ENCODE data around the gene PTPRC.

The PTPRC gene

DNA sequence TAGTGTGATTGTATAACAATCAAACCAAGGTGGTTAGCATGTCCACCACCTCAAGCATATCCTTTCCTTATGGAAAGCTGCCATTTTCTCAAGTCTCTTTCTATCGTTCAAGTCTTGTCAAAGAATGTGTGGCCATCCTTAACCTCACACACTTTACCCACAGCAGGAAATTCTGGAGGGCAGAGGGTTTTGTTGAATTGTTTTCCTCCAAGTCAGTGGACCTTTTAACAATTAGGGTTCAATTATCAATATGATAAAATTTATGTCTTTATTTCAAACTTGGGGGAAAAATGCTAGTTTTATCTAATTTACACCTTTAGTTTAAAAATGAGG is 14.2 kb upstream of the PTPRC start:
- H3K4me3 ChIP-seq (ENCODE audit: low read depth, low read length), result no peak overlapping the region
- H3K27ac ChIP-seq, result no peak overlapping the region
- H3K36me3 ChIP-seq, result no peaks in the 10 kb centered on the region
- no peaks in the 10 kb centered on the region for H3K27me3 ChIP-seq (ENCODE audit: insufficient read depth, low read depth, severe bottlenecking)
- TF ChIP-seq, protein P1, sequence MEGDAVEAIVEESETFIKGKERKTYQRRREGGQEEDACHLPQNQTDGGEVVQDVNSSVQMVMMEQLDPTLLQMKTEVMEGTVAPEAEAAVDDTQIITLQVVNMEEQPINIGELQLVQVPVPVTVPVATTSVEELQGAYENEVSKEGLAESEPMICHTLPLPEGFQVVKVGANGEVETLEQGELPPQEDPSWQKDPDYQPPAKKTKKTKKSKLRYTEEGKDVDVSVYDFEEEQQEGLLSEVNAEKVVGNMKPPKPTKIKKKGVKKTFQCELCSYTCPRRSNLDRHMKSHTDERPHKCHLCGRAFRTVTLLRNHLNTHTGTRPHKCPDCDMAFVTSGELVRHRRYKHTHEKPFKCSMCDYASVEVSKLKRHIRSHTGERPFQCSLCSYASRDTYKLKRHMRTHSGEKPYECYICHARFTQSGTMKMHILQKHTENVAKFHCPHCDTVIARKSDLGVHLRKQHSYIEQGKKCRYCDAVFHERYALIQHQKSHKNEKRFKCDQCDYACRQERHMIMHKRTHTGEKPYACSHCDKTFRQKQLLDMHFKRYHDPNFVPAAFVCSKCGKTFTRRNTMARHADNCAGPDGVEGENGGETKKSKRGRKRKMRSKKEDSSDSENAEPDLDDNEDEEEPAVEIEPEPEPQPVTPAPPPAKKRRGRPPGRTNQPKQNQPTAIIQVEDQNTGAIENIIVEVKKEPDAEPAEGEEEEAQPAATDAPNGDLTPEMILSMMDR (IDR thresholded peaks at IDR 0.05; ENCODE audit: low read depth, low read length), result no peak
- H3K9me3 ChIP-seq (ENCODE audit: severe bottlenecking), result no peaks in the 10 kb centered on the region
- DNase-seq, result no peak

DNA sequence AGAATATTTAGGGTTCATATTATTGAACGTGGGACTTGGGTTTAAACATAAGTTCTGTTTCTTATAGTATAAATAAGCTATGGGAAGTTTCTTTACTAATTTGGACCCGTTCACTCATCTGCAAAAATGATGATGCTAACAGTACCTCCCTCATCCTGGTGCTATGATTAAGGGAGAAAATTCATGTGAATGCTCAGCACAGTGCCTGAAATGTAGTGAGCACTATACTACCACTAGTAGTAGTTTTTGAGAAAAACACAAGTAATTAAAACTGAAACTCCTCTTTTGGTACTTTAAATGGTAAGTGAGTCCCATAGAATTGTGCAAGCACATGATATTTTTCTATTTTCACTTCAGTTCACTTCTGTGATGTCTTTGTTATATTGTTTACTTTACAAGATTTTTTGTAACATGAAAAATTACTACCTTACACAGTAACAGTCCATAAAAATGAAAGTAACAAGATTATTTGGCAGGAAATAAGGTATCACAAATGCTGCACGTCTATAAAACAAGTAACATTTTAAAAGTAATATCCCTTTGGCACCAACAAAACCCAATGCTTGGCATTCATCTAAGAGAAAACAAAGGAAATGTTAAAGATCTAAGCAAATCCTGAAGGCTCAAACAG is 11.3 kb upstream of the PTPRC start:
- Histone ChIP-seq H3K27me3 (ENCODE audit: insufficient read depth, low read depth, severe bottlenecking) (no peaks in the 10 kb centered on the region), H3K9me3 (ENCODE audit: severe bottlenecking) (no peaks in the 10 kb centered on the region), H3K36me3 (no peaks in the 10 kb centered on the region), H3K4me3 (ENCODE audit: low read depth, low read length) (no peak overlapping the region), H3K27ac (no peak overlapping the region)
- TF ChIP-seq, protein P1 (IDR thresholded peaks at IDR 0.05; ENCODE audit: low read depth, low read length), result no peak
- DNase-seq, result no peak

DNA sequence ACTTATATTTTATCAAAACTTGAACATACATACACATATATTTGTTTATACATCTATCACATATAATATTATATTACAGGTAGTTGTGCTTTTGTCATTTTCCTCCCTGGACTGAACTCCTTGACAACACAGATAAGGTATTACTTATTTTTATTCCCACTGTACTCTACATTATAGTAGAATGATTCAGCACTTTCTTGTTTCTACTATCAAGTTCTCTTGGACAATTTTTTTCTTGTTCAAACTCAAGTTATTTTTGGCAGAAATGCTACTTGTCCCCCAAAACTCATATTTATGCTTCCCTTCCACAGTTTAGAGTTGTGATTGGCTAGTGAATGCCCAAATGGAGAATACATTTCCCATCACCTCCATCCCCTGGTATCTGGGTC is 10.8 kb upstream of the PTPRC start:
- Histone ChIP-seq H3K36me3 (no peaks in the 10 kb centered on the region), H3K4me3 (ENCODE audit: low read depth, low read length) (no peak overlapping the region), H3K27ac (no peak overlapping the region), H3K27me3 (ENCODE audit: insufficient read depth, low read depth, severe bottlenecking) (no peaks in the 10 kb centered on the region), H3K9me3 (ENCODE audit: severe bottlenecking) (no peaks in the 10 kb centered on the region)
- DNase-seq, result no peak
- TF ChIP-seq, protein P1 (IDR thresholded peaks at IDR 0.05; ENCODE audit: low read depth, low read length), result no peak

DNA sequence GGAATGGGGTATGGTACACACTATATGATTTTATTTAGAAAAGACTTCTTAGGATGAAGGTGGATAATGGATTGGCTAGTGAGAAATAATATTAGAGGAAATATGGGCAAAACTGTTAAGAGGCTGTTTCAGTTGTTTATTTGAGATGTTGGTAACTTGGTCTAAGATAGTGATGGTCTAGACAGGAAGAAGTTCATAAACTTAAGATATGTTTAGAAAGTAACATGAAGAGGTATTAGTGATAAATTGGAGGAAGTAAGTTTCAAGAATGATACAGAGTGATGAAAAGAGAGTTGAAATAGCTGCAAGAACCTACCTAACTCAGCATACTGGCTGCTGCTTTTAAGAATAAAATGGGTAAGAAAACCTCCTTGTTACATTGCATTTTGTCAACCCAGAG is 9.2 kb upstream of the PTPRC start:
- Histone ChIP-seq H3K4me3 (ENCODE audit: low read depth, low read length) (no peak overlapping the region), H3K9me3 (ENCODE audit: severe bottlenecking) (no peaks in the 10 kb centered on the region), H3K36me3 (no peaks in the 10 kb centered on the region), H3K27ac (no peak overlapping the region), H3K27me3 (ENCODE audit: insufficient read depth, low read depth, severe bottlenecking) (no peaks in the 10 kb centered on the region)
- no peak for DNase-seq
- TF ChIP-seq, protein P1 (IDR thresholded peaks at IDR 0.05; ENCODE audit: low read depth, low read length), result no peak

DNA sequence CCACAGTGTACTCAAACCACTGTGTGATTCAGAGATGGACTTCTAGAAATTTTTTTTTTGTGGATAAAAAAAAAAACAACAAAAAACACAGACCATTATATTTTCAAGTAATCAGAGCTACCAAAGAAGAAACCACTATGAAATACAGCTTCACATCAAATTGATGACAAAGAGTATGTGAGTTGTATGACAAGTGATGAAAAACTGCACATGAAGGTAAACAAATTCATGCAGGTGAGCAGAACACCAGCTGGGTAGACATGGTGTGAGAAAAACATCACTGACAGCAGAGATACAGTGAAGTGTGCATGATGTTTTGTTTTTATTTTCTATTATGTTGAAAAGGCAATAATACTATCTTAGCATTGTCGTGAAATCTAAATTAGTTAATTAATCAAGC is 8.0 kb upstream of the PTPRC start:
- H3K9me3 ChIP-seq (ENCODE audit: severe bottlenecking), result no peaks in the 10 kb centered on the region

More for the DNA sequence above, 8.0 kb upstream of the PTPRC start:
- Histone ChIP-seq H3K27me3 (ENCODE audit: insufficient read depth, low read depth, severe bottlenecking) (no peaks in the 10 kb centered on the region), H3K27ac (no peak overlapping the region), H3K36me3 (no peaks in the 10 kb centered on the region), H3K4me3 (ENCODE audit: low read depth, low read length) (no peak overlapping the region)
- TF ChIP-seq, protein P1 (IDR thresholded peaks at IDR 0.05; ENCODE audit: low read depth, low read length), result no peak
- DNase-seq, result no peak
